WTC11 (cell line): ENCODE results near the gene ATP2C1. TPM values are rescaled to one million over a fixed set of nuclear protein-coding genes. Genes with fewer than 3 reads are reported as not detected.

Experiments used
- ATAC-seq: fragments of 200-7000 bp; cut with Tn5 transposase; 2 replicates; pipeline ENCODE4 v1.10.0; 2021; ENCODE audit warnings: mild to moderate bottlenecking, moderate library complexity
- CTCF ChIA-PET: fragments of 300-600 bp; sonication (Branson Sonifier 250); formaldehyde crosslinking; loops from one replicate; lab custom pipeline; 2021; ENCODE audit warnings: antibody characterized with exemption; lab: Charles Lee
- POLR2A ChIA-PET: fragments of 350-600 bp; sonication (Branson Sonifier 250); formaldehyde crosslinking; loops from one replicate; lab custom pipeline; 2021; ENCODE audit warnings: antibody characterized with exemption; lab: Charles Lee
- DNase-seq: peaks from one replicate; pipeline ENCODE4 v3.0.0; 2021; ENCODE audit warnings: low spot score
- H3K27ac Mint-ChIP-seq: 2 replicates; pipeline ENCODE4 v1.8.0; 2021; ENCODE audit warnings: mixed read lengths
- H3K27me3 Mint-ChIP-seq: 2 replicates; pipeline ENCODE4 v1.8.0; 2021; ENCODE audit warnings: low read depth, mild to moderate bottlenecking, moderate library complexity, mixed read lengths
- H3K36me3 Mint-ChIP-seq: 2 replicates; pipeline ENCODE4 v1.8.0; 2021; ENCODE audit warnings: mixed read lengths
- H3K4me1 Mint-ChIP-seq: 2 replicates; pipeline ENCODE4 v1.8.0; 2022; ENCODE audit warnings: mixed read lengths
- H3K4me3 Mint-ChIP-seq: 2 replicates; pipeline ENCODE4 v1.8.0; 2021; ENCODE audit warnings: mild to moderate bottlenecking, moderate library complexity, mixed read lengths
- H3K9me3 Mint-ChIP-seq: 2 replicates; pipeline ENCODE4 v1.8.0; 2021; ENCODE audit warnings: mixed read lengths
- CREB1 ChIP-seq: sonication (generic); formaldehyde crosslinking; IDR thresholded peaks from 2 replicates; pipeline ENCODE4 v1.8.0; 2023; ENCODE audit warnings: mild to moderate bottlenecking, missing genetic modification reagents
- FOXJ3 ChIP-seq: sonication (generic); formaldehyde crosslinking; IDR thresholded peaks from 2 replicates; pipeline ENCODE4 v1.9.0; 2021; ENCODE audit warnings: missing genetic modification reagents, mild to moderate bottlenecking, borderline replicate concordance
- GRHL2 ChIP-seq: fragments of 250-450 bp; sonication (Bioruptor Pico); IDR thresholded peaks from 2 replicates; pipeline ENCODE4 v1.8.0; 2022; ENCODE audit warnings: mild to moderate bottlenecking, moderate library complexity; ENCODE audit not compliant: insufficient replicate concordance, severe bottlenecking
- HMGA2 ChIP-seq: fragments of 250-450 bp; sonication (Bioruptor Pico); IDR thresholded peaks from 2 replicates; pipeline ENCODE4 v1.4.0; 2021; ENCODE audit warnings: mild to moderate bottlenecking, moderate library complexity
- MYBL2 ChIP-seq: sonication (generic); formaldehyde crosslinking; IDR thresholded peaks from 2 replicates; pipeline ENCODE4 v1.8.1; 2023; ENCODE audit warnings: mild to moderate bottlenecking, moderate library complexity, missing genetic modification reagents
- NR2C2 ChIP-seq: sonication (generic); formaldehyde crosslinking; IDR thresholded peaks from 2 replicates; pipeline ENCODE4 v1.8.0; 2022; ENCODE audit warnings: mild to moderate bottlenecking, missing genetic modification reagents
- ZNF219 ChIP-seq: sonication (generic); formaldehyde crosslinking; IDR thresholded peaks from 2 replicates; pipeline ENCODE4 v1.8.0; 2023; ENCODE audit warnings: missing genetic modification reagents, mild to moderate bottlenecking, borderline replicate concordance
- ZNF232 ChIP-seq: sonication (generic); formaldehyde crosslinking; IDR thresholded peaks from 2 replicates; pipeline ENCODE4 v1.8.0; 2022; ENCODE audit warnings: mild to moderate bottlenecking, missing genetic modification reagents
- ZNF317 ChIP-seq: sonication (generic); formaldehyde crosslinking; IDR thresholded peaks from 2 replicates; pipeline ENCODE4 v1.8.1; 2023; ENCODE audit warnings: low read depth, mild to moderate bottlenecking, moderate library complexity, missing genetic modification reagents, borderline replicate concordance
- ZNF396 ChIP-seq: fragments of 250-450 bp; sonication (Bioruptor Pico); IDR thresholded peaks from 2 replicates; pipeline ENCODE4 v1.8.0; 2021; ENCODE audit warnings: mild to moderate bottlenecking, moderate library complexity, borderline replicate concordance
- total RNA-seq: library from RNA; stranded (reverse); gene quantifications from 3 replicates; pipeline ENCODE4 v1.2.3, GENCODE V29; 2021
- TF ChIP-seq, protein P1 (sequence below): sonication (generic); formaldehyde crosslinking; IDR thresholded peaks from 2 replicates; pipeline ENCODE4 v1.8.0; 2022; ENCODE audit warnings: mild to moderate bottlenecking, missing genetic modification reagents
- TF ChIP-seq, protein P2 (sequence below): sonication (generic); formaldehyde crosslinking; IDR thresholded peaks from 2 replicates; pipeline ENCODE4 v1.8.0; 2022; ENCODE audit warnings: mild to moderate bottlenecking, missing genetic modification reagents
- TF ChIP-seq, protein P3 (sequence below): sonication (generic); formaldehyde crosslinking; IDR thresholded peaks from 2 replicates; pipeline ENCODE4 v1.8.1; 2023; ENCODE audit warnings: mild to moderate bottlenecking, missing genetic modification reagents
- TF ChIP-seq, protein P4 (sequence below): sonication (generic); formaldehyde crosslinking; IDR thresholded peaks from 2 replicates; pipeline ENCODE4 v1.8.1; 2022; ENCODE audit warnings: low read depth, mild to moderate bottlenecking, moderate library complexity, missing genetic modification reagents, borderline replicate concordance
- TF ChIP-seq, protein P5 (sequence below): sonication (generic); formaldehyde crosslinking; IDR thresholded peaks from 2 replicates; pipeline ENCODE4 v1.8.0; 2023; ENCODE audit warnings: missing genetic modification reagents
- TF ChIP-seq, protein P6 (sequence below): sonication (generic); formaldehyde crosslinking; conservative IDR thresholded peaks from 2 replicates; pipeline ENCODE4 v1.8.1; 2023; ENCODE audit warnings: mild to moderate bottlenecking, low read depth, missing genetic modification reagents, moderate library complexity
- TF ChIP-seq, protein P7 (sequence below): sonication (generic); formaldehyde crosslinking; IDR thresholded peaks from 2 replicates; pipeline ENCODE4 v1.8.1; 2023; ENCODE audit warnings: mild to moderate bottlenecking, missing genetic modification reagents
- TF ChIP-seq, protein P8 (sequence below): sonication (generic); formaldehyde crosslinking; IDR thresholded peaks from 2 replicates; pipeline ENCODE4 v1.8.0; 2023; ENCODE audit warnings: mild to moderate bottlenecking, missing genetic modification reagents
- TF ChIP-seq, protein P9 (sequence below): sonication (generic); formaldehyde crosslinking; IDR thresholded peaks from 2 replicates; pipeline ENCODE4 v1.8.1; 2022; ENCODE audit warnings: mild to moderate bottlenecking, missing genetic modification reagents, moderate library complexity, borderline replicate concordance
- TF ChIP-seq, protein P10 (sequence below): fragments of 250-450 bp; sonication (Bioruptor Pico); IDR thresholded peaks from 2 replicates; pipeline ENCODE4 v1.9.0; 2021; ENCODE audit warnings: mild to moderate bottlenecking

ATP2C1 gene
- total RNA-seq, 1 experiment from 2014 or later: 62.5 TPM

DNA sequence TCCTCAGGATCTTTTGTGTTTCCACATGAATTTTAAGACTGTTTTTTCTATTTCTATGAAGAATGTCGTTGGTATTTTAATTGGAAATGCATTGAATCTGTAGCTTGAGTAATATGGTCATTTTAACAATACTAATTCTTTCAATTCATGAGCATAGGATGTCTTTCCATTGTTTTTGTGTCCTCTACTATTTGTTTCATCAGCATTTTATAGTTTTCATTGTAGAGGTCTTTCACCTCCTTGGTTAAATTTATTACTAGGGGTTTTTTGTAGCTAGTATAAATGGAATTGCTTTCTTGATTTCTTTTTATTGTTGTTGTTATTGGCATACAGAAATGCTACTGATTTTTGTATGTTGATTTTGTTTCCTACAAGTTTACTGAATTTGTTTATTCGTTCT, 17.3 kb upstream of the ATP2C1 start:
- ChIA-PET CTCF (interaction anchor here (0.8 kb wide), 1 partner anchor 17 kb away, joined by 3 read pairs; the partner anchor contains the start of gene ATP2C1), POLR2A (no interaction called here)
- H3K4me1 Mint-ChIP-seq: no peaks in the 10 kb centered on the region
- peaks cover 13% of the 10 kb centered on the region for H3K36me3 Mint-ChIP-seq
- ATAC-seq (no peak), DNase-seq (no peak)
- H3K27me3 Mint-ChIP-seq: no peaks in the 10 kb centered on the region; the same call in 1 of the 2 replicates
- H3K4me3 Mint-ChIP-seq: no peak overlapping the region
- no peak overlapping the region for H3K27ac Mint-ChIP-seq
- peaks cover 22% of the 10 kb centered on the region for H3K9me3 Mint-ChIP-seq
- TF ChIP-seq, protein P1, sequence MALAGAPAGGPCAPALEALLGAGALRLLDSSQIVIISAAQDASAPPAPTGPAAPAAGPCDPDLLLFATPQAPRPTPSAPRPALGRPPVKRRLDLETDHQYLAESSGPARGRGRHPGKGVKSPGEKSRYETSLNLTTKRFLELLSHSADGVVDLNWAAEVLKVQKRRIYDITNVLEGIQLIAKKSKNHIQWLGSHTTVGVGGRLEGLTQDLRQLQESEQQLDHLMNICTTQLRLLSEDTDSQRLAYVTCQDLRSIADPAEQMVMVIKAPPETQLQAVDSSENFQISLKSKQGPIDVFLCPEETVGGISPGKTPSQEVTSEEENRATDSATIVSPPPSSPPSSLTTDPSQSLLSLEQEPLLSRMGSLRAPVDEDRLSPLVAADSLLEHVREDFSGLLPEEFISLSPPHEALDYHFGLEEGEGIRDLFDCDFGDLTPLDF (CRISPR knock-in tag): no peak
- TF ChIP-seq, protein P2, sequence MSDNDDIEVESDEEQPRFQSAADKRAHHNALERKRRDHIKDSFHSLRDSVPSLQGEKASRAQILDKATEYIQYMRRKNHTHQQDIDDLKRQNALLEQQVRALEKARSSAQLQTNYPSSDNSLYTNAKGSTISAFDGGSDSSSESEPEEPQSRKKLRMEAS (CRISPR knock-in tag): no peak
- TF ChIP-seq, protein P3, sequence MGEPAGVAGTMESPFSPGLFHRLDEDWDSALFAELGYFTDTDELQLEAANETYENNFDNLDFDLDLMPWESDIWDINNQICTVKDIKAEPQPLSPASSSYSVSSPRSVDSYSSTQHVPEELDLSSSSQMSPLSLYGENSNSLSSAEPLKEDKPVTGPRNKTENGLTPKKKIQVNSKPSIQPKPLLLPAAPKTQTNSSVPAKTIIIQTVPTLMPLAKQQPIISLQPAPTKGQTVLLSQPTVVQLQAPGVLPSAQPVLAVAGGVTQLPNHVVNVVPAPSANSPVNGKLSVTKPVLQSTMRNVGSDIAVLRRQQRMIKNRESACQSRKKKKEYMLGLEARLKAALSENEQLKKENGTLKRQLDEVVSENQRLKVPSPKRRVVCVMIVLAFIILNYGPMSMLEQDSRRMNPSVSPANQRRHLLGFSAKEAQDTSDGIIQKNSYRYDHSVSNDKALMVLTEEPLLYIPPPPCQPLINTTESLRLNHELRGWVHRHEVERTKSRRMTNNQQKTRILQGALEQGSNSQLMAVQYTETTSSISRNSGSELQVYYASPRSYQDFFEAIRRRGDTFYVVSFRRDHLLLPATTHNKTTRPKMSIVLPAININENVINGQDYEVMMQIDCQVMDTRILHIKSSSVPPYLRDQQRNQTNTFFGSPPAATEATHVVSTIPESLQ (CRISPR knock-in tag): no peak
- TF ChIP-seq CREB1 (CRISPR knock-in tag): no peak
- TF ChIP-seq, protein P4, sequence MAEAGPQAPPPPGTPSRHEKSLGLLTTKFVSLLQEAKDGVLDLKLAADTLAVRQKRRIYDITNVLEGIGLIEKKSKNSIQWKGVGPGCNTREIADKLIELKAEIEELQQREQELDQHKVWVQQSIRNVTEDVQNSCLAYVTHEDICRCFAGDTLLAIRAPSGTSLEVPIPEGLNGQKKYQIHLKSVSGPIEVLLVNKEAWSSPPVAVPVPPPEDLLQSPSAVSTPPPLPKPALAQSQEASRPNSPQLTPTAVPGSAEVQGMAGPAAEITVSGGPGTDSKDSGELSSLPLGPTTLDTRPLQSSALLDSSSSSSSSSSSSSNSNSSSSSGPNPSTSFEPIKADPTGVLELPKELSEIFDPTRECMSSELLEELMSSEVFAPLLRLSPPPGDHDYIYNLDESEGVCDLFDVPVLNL (CRISPR knock-in tag): no peak
- TF ChIP-seq ZNF317 (CRISPR knock-in tag): no peak
- TF ChIP-seq, protein P5, sequence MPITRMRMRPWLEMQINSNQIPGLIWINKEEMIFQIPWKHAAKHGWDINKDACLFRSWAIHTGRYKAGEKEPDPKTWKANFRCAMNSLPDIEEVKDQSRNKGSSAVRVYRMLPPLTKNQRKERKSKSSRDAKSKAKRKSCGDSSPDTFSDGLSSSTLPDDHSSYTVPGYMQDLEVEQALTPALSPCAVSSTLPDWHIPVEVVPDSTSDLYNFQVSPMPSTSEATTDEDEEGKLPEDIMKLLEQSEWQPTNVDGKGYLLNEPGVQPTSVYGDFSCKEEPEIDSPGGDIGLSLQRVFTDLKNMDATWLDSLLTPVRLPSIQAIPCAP: no peak
- TF ChIP-seq MYBL2: no peak
- no peak for TF ChIP-seq HMGA2 (CRISPR knock-in tag)
- TF ChIP-seq ZNF219 (CRISPR knock-in tag): no peak
- TF ChIP-seq ZNF396 (CRISPR knock-in tag): no peak
- TF ChIP-seq FOXJ3 (CRISPR knock-in tag): no peak
- TF ChIP-seq, protein P6, sequence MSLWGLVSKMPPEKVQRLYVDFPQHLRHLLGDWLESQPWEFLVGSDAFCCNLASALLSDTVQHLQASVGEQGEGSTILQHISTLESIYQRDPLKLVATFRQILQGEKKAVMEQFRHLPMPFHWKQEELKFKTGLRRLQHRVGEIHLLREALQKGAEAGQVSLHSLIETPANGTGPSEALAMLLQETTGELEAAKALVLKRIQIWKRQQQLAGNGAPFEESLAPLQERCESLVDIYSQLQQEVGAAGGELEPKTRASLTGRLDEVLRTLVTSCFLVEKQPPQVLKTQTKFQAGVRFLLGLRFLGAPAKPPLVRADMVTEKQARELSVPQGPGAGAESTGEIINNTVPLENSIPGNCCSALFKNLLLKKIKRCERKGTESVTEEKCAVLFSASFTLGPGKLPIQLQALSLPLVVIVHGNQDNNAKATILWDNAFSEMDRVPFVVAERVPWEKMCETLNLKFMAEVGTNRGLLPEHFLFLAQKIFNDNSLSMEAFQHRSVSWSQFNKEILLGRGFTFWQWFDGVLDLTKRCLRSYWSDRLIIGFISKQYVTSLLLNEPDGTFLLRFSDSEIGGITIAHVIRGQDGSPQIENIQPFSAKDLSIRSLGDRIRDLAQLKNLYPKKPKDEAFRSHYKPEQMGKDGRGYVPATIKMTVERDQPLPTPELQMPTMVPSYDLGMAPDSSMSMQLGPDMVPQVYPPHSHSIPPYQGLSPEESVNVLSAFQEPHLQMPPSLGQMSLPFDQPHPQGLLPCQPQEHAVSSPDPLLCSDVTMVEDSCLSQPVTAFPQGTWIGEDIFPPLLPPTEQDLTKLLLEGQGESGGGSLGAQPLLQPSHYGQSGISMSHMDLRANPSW: no peak
- TF ChIP-seq, protein P7, sequence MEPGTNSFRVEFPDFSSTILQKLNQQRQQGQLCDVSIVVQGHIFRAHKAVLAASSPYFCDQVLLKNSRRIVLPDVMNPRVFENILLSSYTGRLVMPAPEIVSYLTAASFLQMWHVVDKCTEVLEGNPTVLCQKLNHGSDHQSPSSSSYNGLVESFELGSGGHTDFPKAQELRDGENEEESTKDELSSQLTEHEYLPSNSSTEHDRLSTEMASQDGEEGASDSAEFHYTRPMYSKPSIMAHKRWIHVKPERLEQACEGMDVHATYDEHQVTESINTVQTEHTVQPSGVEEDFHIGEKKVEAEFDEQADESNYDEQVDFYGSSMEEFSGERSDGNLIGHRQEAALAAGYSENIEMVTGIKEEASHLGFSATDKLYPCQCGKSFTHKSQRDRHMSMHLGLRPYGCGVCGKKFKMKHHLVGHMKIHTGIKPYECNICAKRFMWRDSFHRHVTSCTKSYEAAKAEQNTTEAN (CRISPR knock-in tag): no peak
- TF ChIP-seq, protein P8, sequence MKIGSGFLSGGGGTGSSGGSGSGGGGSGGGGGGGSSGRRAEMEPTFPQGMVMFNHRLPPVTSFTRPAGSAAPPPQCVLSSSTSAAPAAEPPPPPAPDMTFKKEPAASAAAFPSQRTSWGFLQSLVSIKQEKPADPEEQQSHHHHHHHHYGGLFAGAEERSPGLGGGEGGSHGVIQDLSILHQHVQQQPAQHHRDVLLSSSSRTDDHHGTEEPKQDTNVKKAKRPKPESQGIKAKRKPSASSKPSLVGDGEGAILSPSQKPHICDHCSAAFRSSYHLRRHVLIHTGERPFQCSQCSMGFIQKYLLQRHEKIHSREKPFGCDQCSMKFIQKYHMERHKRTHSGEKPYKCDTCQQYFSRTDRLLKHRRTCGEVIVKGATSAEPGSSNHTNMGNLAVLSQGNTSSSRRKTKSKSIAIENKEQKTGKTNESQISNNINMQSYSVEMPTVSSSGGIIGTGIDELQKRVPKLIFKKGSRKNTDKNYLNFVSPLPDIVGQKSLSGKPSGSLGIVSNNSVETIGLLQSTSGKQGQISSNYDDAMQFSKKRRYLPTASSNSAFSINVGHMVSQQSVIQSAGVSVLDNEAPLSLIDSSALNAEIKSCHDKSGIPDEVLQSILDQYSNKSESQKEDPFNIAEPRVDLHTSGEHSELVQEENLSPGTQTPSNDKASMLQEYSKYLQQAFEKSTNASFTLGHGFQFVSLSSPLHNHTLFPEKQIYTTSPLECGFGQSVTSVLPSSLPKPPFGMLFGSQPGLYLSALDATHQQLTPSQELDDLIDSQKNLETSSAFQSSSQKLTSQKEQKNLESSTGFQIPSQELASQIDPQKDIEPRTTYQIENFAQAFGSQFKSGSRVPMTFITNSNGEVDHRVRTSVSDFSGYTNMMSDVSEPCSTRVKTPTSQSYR (CRISPR knock-in tag): no peak
- TF ChIP-seq NR2C2: no peak
- TF ChIP-seq, protein P9, sequence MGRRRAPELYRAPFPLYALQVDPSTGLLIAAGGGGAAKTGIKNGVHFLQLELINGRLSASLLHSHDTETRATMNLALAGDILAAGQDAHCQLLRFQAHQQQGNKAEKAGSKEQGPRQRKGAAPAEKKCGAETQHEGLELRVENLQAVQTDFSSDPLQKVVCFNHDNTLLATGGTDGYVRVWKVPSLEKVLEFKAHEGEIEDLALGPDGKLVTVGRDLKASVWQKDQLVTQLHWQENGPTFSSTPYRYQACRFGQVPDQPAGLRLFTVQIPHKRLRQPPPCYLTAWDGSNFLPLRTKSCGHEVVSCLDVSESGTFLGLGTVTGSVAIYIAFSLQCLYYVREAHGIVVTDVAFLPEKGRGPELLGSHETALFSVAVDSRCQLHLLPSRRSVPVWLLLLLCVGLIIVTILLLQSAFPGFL (CRISPR knock-in tag): no peak
- TF ChIP-seq GRHL2: no peak
- TF ChIP-seq, protein P10, sequence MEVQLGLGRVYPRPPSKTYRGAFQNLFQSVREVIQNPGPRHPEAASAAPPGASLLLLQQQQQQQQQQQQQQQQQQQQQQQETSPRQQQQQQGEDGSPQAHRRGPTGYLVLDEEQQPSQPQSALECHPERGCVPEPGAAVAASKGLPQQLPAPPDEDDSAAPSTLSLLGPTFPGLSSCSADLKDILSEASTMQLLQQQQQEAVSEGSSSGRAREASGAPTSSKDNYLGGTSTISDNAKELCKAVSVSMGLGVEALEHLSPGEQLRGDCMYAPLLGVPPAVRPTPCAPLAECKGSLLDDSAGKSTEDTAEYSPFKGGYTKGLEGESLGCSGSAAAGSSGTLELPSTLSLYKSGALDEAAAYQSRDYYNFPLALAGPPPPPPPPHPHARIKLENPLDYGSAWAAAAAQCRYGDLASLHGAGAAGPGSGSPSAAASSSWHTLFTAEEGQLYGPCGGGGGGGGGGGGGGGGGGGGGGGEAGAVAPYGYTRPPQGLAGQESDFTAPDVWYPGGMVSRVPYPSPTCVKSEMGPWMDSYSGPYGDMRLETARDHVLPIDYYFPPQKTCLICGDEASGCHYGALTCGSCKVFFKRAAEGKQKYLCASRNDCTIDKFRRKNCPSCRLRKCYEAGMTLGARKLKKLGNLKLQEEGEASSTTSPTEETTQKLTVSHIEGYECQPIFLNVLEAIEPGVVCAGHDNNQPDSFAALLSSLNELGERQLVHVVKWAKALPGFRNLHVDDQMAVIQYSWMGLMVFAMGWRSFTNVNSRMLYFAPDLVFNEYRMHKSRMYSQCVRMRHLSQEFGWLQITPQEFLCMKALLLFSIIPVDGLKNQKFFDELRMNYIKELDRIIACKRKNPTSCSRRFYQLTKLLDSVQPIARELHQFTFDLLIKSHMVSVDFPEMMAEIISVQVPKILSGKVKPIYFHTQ (CRISPR knock-in tag): no peak
- no peak for TF ChIP-seq ZNF232 (CRISPR knock-in tag)
